Common myeloid progenitor, CD34-positive (primary cell): ENCODE data around the gene CNN1.
"Not testable (repeated sequence)": the region's sequence is repeated elsewhere in the genome, so short reads cannot be mapped to it uniquely, and the experiment has no call there.

Source experiments
- CTCF ChIA-PET: fragments of 350-600 bp; sonication (Branson Sonifier 250); formaldehyde crosslinking; loops from one replicate; lab custom pipeline; 2021; ENCODE audit warnings: antibody characterized with exemption; lab: Charles Lee
- POLR2A ChIA-PET: fragments of 350-600 bp; sonication (Branson Sonifier 250); formaldehyde crosslinking; loops from one replicate; lab custom pipeline; 2021; ENCODE audit warnings: antibody characterized with exemption; lab: Charles Lee
- DNase-seq, 3 donors: peaks; one replicate each; pipeline versions ENCODE4 v3.0.0 to v3.0.0-alpha.2; 2013
- H3K27ac ChIP-seq, 2 experiments: 1 replicate in 1 of 2; 2 replicates in 1 of 2; pipeline ENCODE4 v1.7.0; 2013; ENCODE audit warnings: inconsistent platforms in 2 of 2, low read length in 2 of 2, mild to moderate bottlenecking in 2 of 2, low read depth in 1 of 2, moderate library complexity in 1 of 2; ENCODE audit not compliant: severe bottlenecking in 2 of 2, insufficient read depth in 1 of 2, poor library complexity in 1 of 2
- H3K27me3 ChIP-seq, 5 experiments: replicated peaks in 2 of 5; 1 replicate in 3 of 5; 2 replicates in 2 of 5; pipeline versions ENCODE4 v1.6.1 to v1.7.0; 2013; ENCODE audit warnings: low read length in 4 of 5, mild to moderate bottlenecking in 2 of 5, moderate library complexity in 2 of 5, inconsistent platforms in 1 of 5; ENCODE audit not compliant: insufficient read depth in 5 of 5, control insufficient read depth in 4 of 5
- H3K36me3 ChIP-seq, 4 experiments: 1 replicate in 2 of 4; 2 replicates in 2 of 4; pipeline versions ENCODE4 v1.6.1 to v1.7.0; 2013; ENCODE audit warnings: low read length in 3 of 4, control low read depth in 1 of 4, mild to moderate bottlenecking in 1 of 4; ENCODE audit not compliant: control insufficient read depth in 4 of 4, insufficient read depth in 4 of 4
- H3K4me1 ChIP-seq, 4 experiments: 1 replicate in 3 of 4; 2 replicates in 1 of 4; pipeline versions ENCODE4 v1.6.1 to v1.7.1; 2013; ENCODE audit warnings: low read length in 3 of 4, mild to moderate bottlenecking in 3 of 4, control low read depth in 1 of 4, inconsistent platforms in 1 of 4, moderate library complexity in 1 of 4; ENCODE audit not compliant: control insufficient read depth in 4 of 4, insufficient read depth in 4 of 4; ENCODE audit errors: control extremely low read depth in 1 of 4
- H3K4me3 ChIP-seq, 7 experiments: 1 replicate in 4 of 7; 2 replicates in 3 of 7; pipeline versions ENCODE4 v1.5.1 to v1.7.0; 2013; ENCODE audit warnings: mild to moderate bottlenecking in 7 of 7, low read length in 6 of 7, moderate library complexity in 6 of 7, inconsistent platforms in 2 of 7, low read depth in 2 of 7, control low read depth in 1 of 7; ENCODE audit not compliant: insufficient read depth in 4 of 7, control insufficient read depth in 1 of 7; ENCODE audit errors: extremely low read depth in 1 of 7
- H3K9me3 ChIP-seq, 5 experiments: 1 replicate in 4 of 5; 2 replicates in 1 of 5; pipeline versions ENCODE4 v1.6.1 to v1.7.1; 2013; ENCODE audit warnings: low read length in 4 of 5, mild to moderate bottlenecking in 2 of 5, inconsistent platforms in 1 of 5, low read depth in 1 of 5, moderate library complexity in 1 of 5; ENCODE audit not compliant: control insufficient read depth in 4 of 5, insufficient read depth in 2 of 5; ENCODE audit errors: control extremely low read depth in 1 of 5
- WGBS: methylation state at CpG from one replicate; pipeline ENCODE4 v1.1.5; 2013; ENCODE audit not compliant: insufficient coverage; 5-methylcytosine and 5-hydroxymethylcytosine counted together

CNN1 gene

GRCh38 chr19:11564082-11564807, 25.6 kb downstream of the CNN1 start:
- H3K36me3 ChIP-seq, POLR2A ChIA-PET, H3K9me3 ChIP-seq, DNase-seq, H3K27me3 ChIP-seq, H3K4me3 ChIP-seq: not testable (repeated sequence)
- peaks cover 0 to 40% (median 27%) of the 10 kb centered on the region in 4 experiments for H3K4me1 ChIP-seq
- H3K27ac ChIP-seq: peak overlapping the region in 1 of 2 experiments; percentile 61
- CTCF ChIA-PET: interaction anchor here (1.1 to 8.7 kb wide), 3 partner anchors 17 to 142 kb away, joined by 3 to 109 read pairs (median 4); no protein-coding TSS in a partner anchor
- WGBS: 93% methylated on average over 3 of the region's 6 CpGs

- peak overlapping the region in 1 of 2 experiments; percentile 61 for H3K27ac ChIP-seq
- H3K36me3 ChIP-seq, H3K27me3 ChIP-seq, POLR2A ChIA-PET, H3K9me3 ChIP-seq, CTCF ChIA-PET, DNase-seq, H3K4me3 ChIP-seq: not testable (repeated sequence)
- H3K4me1 ChIP-seq: peaks cover 0 to 42% (median 34%) of the 10 kb centered on the region in 4 experiments
- 80% methylated on average over 1 of the region's 5 CpGs for WGBS
These were observed 27.0 kb downstream of the CNN1 start for GRCh38 chr19:11565649-11565980.

GRCh38 chr19:11566164-11566563, 27.5 kb downstream of the CNN1 start:
- Histone ChIP-seq H3K4me3 (no peak overlapping the region), H3K9me3 (no peaks in the 10 kb centered on the region), H3K36me3 (no peaks in the 10 kb centered on the region), H3K27ac (no peak overlapping the region), H3K4me1 (peaks cover 0 to 39% (median 33%) of the 10 kb centered on the region in 4 experiments), H3K27me3 (no peaks in the 10 kb centered on the region)
- DNase-seq: no peak
- ChIA-PET POLR2A (no interaction called here), CTCF (no interaction called here)
- 100% methylated on average over 2 of the region's 2 CpGs for WGBS

GRCh38 chr19:11570039-11570462, 31.4 kb downstream of the CNN1 start:
- Histone ChIP-seq H3K27ac (peak overlapping the region in 1 of 2 experiments; percentile 14), H3K36me3 (no peaks in the 10 kb centered on the region), H3K4me3 (peak overlapping the region in 1 of 7 experiments; percentile 10), H3K9me3 (no peaks in the 10 kb centered on the region), H3K27me3 (no peaks in the 10 kb centered on the region), H3K4me1 (peaks cover 0 to 40% (median 30%) of the 10 kb centered on the region in 4 experiments)
- DNase-seq: peak; percentile 71 to 94 (median 90)
- ChIA-PET CTCF (interaction anchor here (1.5 to 3.0 kb wide), 3 partner anchors 9 to 20 kb away, joined by 4 to 21 read pairs (median 4); partner anchors contain the start of gene ELOF1), POLR2A (interaction anchor here (0.6 to 1.1 kb wide), 2 partner anchors 8 to 859 kb away, joined by 4 to 7 read pairs; no protein-coding TSS in a partner anchor)
- WGBS: 8% methylated on average over 4 of the region's 5 CpGs

GRCh38 chr19:11573354-11573753, 34.7 kb downstream of the CNN1 start:
- peaks cover 0 to 39% (median 31%) of the 10 kb centered on the region in 4 experiments for H3K4me1 ChIP-seq
- H3K9me3 ChIP-seq, DNase-seq, H3K27me3 ChIP-seq, H3K4me3 ChIP-seq, H3K36me3 ChIP-seq, H3K27ac ChIP-seq: not testable (repeated sequence)
- POLR2A ChIA-PET: interaction anchor here (0.6 kb wide), 1 partner anchor 11 kb away, joined by 4 read pairs; no protein-coding TSS in a partner anchor
- 97% methylated on average over 4 of the region's 6 CpGs for WGBS
- CTCF ChIA-PET: interaction anchor here (1.7 to 2.2 kb wide), 2 partner anchors 10 to 13 kb away, joined by 5 to 7 read pairs; no protein-coding TSS in a partner anchor

- H3K27me3 ChIP-seq, H3K9me3 ChIP-seq, H3K4me3 ChIP-seq, H3K36me3 ChIP-seq, POLR2A ChIA-PET, H3K27ac ChIP-seq, DNase-seq: not testable (repeated sequence)
- CTCF ChIA-PET: interaction anchor here (1.7 to 2.2 kb wide), 2 partner anchors 10 to 13 kb away, joined by 5 to 7 read pairs; no protein-coding TSS in a partner anchor
- peaks cover 0 to 40% (median 31%) of the 10 kb centered on the region in 4 experiments for H3K4me1 ChIP-seq
- 100% methylated on average over 4 of the region's 4 CpGs for WGBS
These were observed 35.1 kb downstream of the CNN1 start for GRCh38 chr19:11573763-11574162.

GRCh38 chr19:11574689-11575088, 36.0 kb downstream of the CNN1 start:
- DNase-seq: no peak
- no peaks in the 10 kb centered on the region for H3K9me3 ChIP-seq
- 86% methylated on average over 7 of the region's 9 CpGs for WGBS
- peaks cover 0 to 2% (median 0%) of the 10 kb centered on the region in 4 experiments for H3K36me3 ChIP-seq
- no peaks in the 10 kb centered on the region for H3K27me3 ChIP-seq
- ChIA-PET POLR2A (no interaction called here), CTCF (interaction anchor here (1.4 to 2.2 kb wide), 3 partner anchors 9 to 14 kb away, joined by 3 to 7 read pairs (median 5); no protein-coding TSS in a partner anchor)
- H3K4me1 ChIP-seq: peaks cover 0 to 35% (median 28%) of the 10 kb centered on the region in 4 experiments
- no peak overlapping the region for H3K4me3 ChIP-seq
- H3K27ac ChIP-seq: no peak overlapping the region
